Measurements from ENCODE around the gene ZFPM1.

Gene ZFPM1

DNA sequence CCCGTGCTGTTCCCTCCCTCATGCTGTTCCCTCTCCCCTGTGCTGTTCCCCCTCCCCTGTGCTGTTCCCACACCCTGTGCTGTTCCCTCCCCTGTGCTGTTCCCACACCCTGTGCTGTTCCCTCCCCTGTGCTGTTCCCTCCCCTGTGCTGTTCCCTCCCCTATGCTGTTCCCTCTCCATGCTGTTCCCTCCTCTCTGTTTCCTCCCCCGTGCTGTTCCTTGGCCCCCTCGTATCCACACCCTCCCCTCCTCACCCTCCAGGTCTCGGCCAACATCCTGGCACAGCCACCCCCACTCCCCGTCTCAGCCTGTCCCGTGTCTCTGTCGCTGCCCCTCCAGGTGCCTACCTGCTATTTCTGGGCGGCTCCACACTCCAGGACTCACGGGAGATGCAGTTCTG is 68.6 kb downstream of the ZFPM1 start:
- no peak overlapping the region for H3K4me3 ChIP-seq (replicated peaks in 1 of 2; ENCODE audit: low read depth in 2 of 2, low read length in 2 of 2)
- TF ChIP-seq, protein P1, sequence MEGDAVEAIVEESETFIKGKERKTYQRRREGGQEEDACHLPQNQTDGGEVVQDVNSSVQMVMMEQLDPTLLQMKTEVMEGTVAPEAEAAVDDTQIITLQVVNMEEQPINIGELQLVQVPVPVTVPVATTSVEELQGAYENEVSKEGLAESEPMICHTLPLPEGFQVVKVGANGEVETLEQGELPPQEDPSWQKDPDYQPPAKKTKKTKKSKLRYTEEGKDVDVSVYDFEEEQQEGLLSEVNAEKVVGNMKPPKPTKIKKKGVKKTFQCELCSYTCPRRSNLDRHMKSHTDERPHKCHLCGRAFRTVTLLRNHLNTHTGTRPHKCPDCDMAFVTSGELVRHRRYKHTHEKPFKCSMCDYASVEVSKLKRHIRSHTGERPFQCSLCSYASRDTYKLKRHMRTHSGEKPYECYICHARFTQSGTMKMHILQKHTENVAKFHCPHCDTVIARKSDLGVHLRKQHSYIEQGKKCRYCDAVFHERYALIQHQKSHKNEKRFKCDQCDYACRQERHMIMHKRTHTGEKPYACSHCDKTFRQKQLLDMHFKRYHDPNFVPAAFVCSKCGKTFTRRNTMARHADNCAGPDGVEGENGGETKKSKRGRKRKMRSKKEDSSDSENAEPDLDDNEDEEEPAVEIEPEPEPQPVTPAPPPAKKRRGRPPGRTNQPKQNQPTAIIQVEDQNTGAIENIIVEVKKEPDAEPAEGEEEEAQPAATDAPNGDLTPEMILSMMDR (IDR thresholded peaks at IDR 0.05; ENCODE audit: low read depth, low read length) = no peak
- DNase-seq (ENCODE audit: low read depth in 2 of 2) = no peak

DNA sequence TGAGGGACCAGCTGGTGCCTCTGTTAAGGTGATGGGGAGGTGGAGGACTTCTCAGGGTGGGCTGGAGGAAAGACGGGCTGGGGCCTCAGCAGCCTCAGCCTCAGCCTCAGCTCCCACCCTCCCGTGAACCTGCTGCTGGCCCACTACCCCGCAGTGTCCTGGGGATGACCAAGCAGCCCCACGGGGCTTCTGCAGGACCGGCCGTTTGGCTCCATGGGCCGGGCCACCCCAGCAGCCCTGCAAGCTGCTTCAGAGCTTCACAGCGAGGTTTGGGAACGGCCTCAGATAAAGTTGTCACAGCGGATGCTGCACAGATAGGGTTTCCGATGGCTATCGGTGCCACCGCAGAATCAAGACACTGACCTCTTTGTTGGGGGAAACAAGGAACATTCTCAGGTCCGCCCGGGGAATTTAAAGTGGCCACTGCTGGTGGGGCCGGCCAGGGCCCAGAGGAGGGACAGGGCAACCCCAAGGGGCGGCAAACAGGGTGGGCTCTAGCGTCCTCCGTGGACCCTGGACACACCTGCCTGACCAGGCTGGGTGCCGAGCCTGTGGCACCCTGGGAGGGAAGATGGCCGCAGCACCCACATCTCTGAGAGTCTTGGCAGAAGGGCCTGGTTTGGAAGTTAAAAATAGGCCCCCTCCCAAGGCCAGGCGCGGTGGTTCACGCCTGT is 69.3 kb downstream of the ZFPM1 start:
- no peak for DNase-seq (ENCODE audit: low read depth in 2 of 2)
- H3K4me3 ChIP-seq (replicated peaks in 1 of 2; ENCODE audit: low read depth in 2 of 2, low read length in 2 of 2) = no peak overlapping the region
- TF ChIP-seq, protein P1 (IDR thresholded peaks at IDR 0.05; ENCODE audit: low read depth, low read length) = no peak

DNA sequence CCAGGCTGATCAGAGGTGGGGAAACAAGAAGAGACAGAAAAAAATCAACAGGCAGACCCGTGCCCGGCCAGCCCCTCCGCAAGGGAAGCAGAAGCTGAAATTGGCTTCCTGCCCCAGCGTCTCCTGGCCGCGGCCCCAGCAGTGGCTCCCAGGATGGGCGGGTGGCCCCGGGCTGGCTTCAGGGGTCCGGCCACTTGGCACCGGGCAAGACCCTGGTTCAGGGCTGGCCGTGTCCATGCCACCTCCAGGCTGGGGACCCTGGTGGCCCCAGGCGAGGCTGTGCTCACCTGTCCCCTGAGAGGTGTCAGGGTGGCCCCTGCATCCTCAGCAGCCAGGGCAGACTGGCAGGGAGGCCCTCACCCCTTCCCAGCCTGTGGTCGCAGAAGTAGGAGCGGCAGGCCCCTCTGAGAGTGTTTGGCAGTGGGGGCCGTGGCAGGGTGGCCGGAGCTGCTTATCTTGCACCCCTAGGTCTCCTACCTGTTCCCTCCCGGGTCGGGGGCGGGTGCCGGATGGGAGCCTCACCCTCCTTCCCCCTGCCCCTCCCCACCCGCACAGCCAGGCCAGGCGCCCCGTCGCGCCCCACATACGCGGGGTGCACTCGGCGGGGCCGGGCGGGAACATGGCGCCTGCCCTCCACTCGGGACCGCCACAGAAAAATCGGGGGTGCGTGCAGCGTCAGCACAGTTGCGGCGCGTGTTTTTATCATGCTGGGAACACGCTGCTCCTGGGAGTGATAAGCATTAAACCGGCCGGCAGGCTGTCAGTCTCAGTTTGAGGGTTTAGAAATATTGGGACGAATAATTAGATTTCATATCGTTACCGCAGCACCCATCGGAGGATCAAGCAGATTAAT is 70.5 kb downstream of the ZFPM1 start:
- TF ChIP-seq, protein P1 (IDR thresholded peaks at IDR 0.05; ENCODE audit: low read depth, low read length) = no peak
- no peak for DNase-seq (ENCODE audit: low read depth in 2 of 2)
- H3K4me3 ChIP-seq (replicated peaks in 1 of 2; ENCODE audit: low read depth in 2 of 2, low read length in 2 of 2) = no peak overlapping the region

DNA sequence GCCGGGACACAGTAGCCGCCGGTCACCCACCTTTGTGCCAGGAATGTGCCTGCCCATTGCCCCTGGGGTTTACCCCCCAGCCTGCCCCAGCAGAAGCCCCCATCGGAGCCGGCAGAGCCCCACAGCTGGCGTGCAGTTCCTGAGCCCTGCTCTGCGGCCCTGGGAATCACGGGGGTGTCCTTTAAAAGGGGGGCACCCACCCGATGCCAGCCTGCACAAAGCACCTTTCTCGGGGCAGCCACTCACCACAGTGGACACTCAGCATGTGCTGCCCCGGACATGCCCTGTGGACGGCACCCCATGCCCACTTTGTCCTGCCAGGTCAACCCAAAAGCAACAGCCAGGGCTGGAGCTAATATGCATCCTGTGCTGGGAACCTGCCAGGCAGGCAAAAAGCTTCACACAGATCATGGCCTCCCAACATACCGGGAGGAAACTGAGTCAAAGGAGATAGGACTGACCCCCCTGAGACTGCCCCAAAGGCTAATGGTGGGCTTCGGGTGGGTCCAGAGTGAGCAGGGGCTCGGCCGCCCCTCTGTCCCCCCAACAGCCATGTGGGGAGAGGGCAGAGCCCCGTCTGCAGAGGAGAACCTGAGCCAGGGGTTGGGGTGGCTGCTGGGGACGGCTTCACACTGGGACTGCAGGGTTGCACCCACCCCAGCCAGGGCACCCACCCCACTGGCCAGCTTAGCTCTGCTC is 71.3 kb downstream of the ZFPM1 start:
- no peak for DNase-seq (ENCODE audit: low read depth in 2 of 2)
- TF ChIP-seq, protein P1 (IDR thresholded peaks at IDR 0.05; ENCODE audit: low read depth, low read length) = no peak
- no peak overlapping the region for H3K4me3 ChIP-seq (replicated peaks in 1 of 2; ENCODE audit: low read depth in 2 of 2, low read length in 2 of 2)

DNA sequence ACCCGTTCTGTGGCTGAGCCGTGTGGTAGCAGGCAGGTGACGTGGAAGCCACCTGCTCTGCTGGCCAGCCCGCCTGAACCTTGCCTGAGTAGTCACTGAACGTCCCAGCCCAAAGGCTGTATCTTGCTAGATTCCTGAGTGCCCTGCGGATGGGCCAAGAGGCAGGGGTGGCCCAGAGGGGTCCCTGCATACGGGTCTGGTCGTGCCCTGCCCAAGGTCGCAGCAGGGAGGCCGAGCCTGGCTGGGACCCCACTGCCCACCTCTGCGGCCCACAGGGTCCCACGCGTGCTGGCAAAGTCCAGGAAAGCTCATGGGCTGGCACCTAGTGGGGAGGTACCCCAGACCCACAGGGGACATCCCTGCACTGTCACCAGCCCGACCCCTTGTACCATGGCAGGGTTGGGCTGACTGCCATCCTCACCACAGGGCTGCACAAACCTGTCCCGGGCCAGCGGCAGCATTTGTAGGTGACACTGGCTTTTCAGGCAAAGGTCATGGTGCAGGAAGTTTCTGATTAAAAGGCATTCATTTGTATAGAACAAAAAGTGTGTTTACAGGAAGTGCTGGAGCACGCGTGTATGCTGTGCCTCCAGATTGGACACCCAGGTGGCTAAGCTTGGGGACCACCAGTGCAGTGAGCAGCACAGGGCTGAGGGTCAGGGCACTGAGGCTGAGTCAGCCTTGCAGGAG is 72.0 kb downstream of the ZFPM1 start:
- no peak for DNase-seq (ENCODE audit: low read depth in 2 of 2)
- TF ChIP-seq, protein P1 (IDR thresholded peaks at IDR 0.05; ENCODE audit: low read depth, low read length) = no peak
- H3K4me3 ChIP-seq (replicated peaks in 1 of 2; ENCODE audit: low read depth in 2 of 2, low read length in 2 of 2) = no peak overlapping the region

DNA sequence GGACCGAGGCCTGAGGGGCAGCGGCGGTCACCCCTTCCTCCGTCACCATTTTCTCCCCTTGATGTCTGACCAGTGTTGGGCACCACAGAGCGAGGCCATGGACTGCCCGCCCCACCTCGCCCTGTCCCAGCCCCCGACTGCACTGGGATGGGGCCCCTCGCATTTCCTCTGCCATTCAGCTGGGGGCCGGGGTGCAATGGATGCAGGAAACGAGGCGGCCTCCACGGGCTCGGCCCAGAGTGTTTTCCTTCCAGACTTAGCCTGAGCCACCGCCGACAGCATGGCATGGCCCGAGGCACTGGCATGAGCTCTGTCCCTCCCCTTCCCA is 72.5 kb downstream of the ZFPM1 start:
- TF ChIP-seq, protein P1 (IDR thresholded peaks at IDR 0.05; ENCODE audit: low read depth, low read length) = no peak
- DNase-seq (ENCODE audit: low read depth in 2 of 2) = no peak
- H3K4me3 ChIP-seq (replicated peaks in 1 of 2; ENCODE audit: low read depth in 2 of 2, low read length in 2 of 2) = no peak overlapping the region
